ENCODE measurements around the gene GPX5. TPM values are rescaled to one million over a fixed set of nuclear protein-coding genes. Genes with fewer than 3 reads are reported as not detected.

Gene GPX5
- total RNA-seq, 1 donor from 2014 or later = not detected

- TF ChIP-seq CTCF (conservative IDR thresholded peaks at IDR 0.05) = no peak
- peaks cover 8% of the 10 kb centered on the region for H3K9me3 Mint-ChIP-seq
- peaks cover 29% of the 10 kb centered on the region for H3K4me1 Mint-ChIP-seq
- H3K27ac Mint-ChIP-seq (ENCODE audit: unreplicated experiment) = no peak overlapping the region
- DNase-seq (ENCODE audit: low read depth, low spot score) = no peak
- no peak overlapping the region for H3K4me3 Mint-ChIP-seq
- peaks cover 9% of the 10 kb centered on the region for H3K27me3 Mint-ChIP-seq (ENCODE audit: low read depth)
- H3K36me3 Mint-ChIP-seq (ENCODE audit: low read depth) = no peaks in the 10 kb centered on the region
Observed at GRCh38 chr6:28534875-28535274, 9.2 kb downstream of the GPX5 start.

- no peaks in the 10 kb centered on the region for H3K36me3 Mint-ChIP-seq (ENCODE audit: low read depth)
- H3K9me3 Mint-ChIP-seq = peaks cover 9% of the 10 kb centered on the region
- peaks cover 21% of the 10 kb centered on the region for H3K27me3 Mint-ChIP-seq (ENCODE audit: low read depth)
- peak overlapping the region; percentile 93 for H3K4me3 Mint-ChIP-seq
- DNase-seq (ENCODE audit: low read depth, low spot score) = peak; percentile 47
- TF ChIP-seq CTCF (conservative IDR thresholded peaks at IDR 0.05) = no peak
- H3K27ac Mint-ChIP-seq (ENCODE audit: unreplicated experiment) = peak overlapping the region; percentile 98
- H3K4me1 Mint-ChIP-seq = peaks cover 25% of the 10 kb centered on the region
Observed at GRCh38 chr6:28537065-28537464, 11.4 kb downstream of the GPX5 start.

- H3K4me3 Mint-ChIP-seq = peak overlapping the region; percentile 93
- TF ChIP-seq CTCF (conservative IDR thresholded peaks at IDR 0.05) = no peak
- H3K36me3 Mint-ChIP-seq (ENCODE audit: low read depth) = peaks cover 3% of the 10 kb centered on the region
- H3K27me3 Mint-ChIP-seq (ENCODE audit: low read depth) = peaks cover 26% of the 10 kb centered on the region
- peaks cover 31% of the 10 kb centered on the region for H3K4me1 Mint-ChIP-seq
- no peak for DNase-seq (ENCODE audit: low read depth, low spot score)
- H3K27ac Mint-ChIP-seq (ENCODE audit: unreplicated experiment) = peak overlapping the region; percentile 98
- H3K9me3 Mint-ChIP-seq = peaks cover 12% of the 10 kb centered on the region
Observed at GRCh38 chr6:28537509-28538140, 11.9 kb downstream of the GPX5 start.

- peaks cover 7% of the 10 kb centered on the region for H3K36me3 Mint-ChIP-seq (ENCODE audit: low read depth)
- H3K9me3 Mint-ChIP-seq = peaks cover 10% of the 10 kb centered on the region
- TF ChIP-seq CTCF (conservative IDR thresholded peaks at IDR 0.05) = no peak
- no peak for DNase-seq (ENCODE audit: low read depth, low spot score)
- H3K27ac Mint-ChIP-seq (ENCODE audit: unreplicated experiment) = no peak overlapping the region
- H3K4me3 Mint-ChIP-seq = peak overlapping the region; percentile 88
- peaks cover 39% of the 10 kb centered on the region for H3K4me1 Mint-ChIP-seq
- peaks cover 39% of the 10 kb centered on the region for H3K27me3 Mint-ChIP-seq (ENCODE audit: low read depth)
Observed at GRCh38 chr6:28541996-28542395, 16.3 kb downstream of the GPX5 start.

GRCh38 chr6:28542440-28543296 is 17.0 kb downstream of the GPX5 start:
- TF ChIP-seq CTCF (conservative IDR thresholded peaks at IDR 0.05) = peak; percentile 81
- Mint-ChIP-seq H3K27ac (ENCODE audit: unreplicated experiment) (peak overlapping the region; percentile 32), H3K4me3 (peak overlapping the region; percentile 88), H3K9me3 (peaks cover 8% of the 10 kb centered on the region), H3K36me3 (ENCODE audit: low read depth) (peaks cover 7% of the 10 kb centered on the region), H3K27me3 (ENCODE audit: low read depth) (peaks cover 37% of the 10 kb centered on the region), H3K4me1 (peaks cover 33% of the 10 kb centered on the region)
- DNase-seq (ENCODE audit: low read depth, low spot score) = peak; percentile 62

Data from neural crest cell (in vitro differentiated cells).